Measurements from ENCODE around the gene VGLL4.

Gene VGLL4

DNA sequence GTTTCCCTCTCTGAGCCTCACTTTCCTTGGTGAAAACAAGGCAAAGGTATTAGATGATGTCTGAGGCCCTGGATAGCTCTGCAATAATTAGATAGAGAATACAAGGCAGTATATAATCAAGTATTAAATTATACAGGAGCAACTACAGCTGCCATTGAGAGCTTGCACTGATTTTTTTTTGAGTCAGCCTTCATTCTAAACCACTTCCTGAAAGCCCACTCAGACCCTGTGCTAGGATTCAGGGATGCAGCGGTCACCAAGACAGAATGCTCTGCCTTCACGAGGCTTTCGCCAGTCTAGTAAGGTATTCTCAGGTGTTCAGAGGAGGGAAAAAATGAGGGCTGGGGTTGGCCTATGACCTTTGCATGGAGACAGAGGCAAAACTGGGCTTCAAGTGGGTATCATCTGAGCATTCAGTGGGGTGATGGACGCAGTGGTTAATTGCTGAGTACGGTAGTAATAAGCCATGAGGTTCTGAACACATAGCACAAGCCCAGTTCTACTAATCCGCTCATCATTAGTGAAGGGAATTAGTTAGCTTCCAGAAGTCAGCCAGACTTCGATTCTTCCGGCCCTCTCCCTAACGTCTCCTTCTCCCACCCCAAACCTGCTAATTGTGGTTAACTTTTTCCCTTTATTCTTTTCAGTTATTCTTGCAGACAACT is 3.6 kb downstream of the VGLL4 start:
- TF ChIP-seq EZH2 (IDR thresholded peaks at IDR 0.05; ENCODE audit: borderline replicate concordance, low read depth, low read length, severe bottlenecking), result no peak
- TF ChIP-seq, protein P1, sequence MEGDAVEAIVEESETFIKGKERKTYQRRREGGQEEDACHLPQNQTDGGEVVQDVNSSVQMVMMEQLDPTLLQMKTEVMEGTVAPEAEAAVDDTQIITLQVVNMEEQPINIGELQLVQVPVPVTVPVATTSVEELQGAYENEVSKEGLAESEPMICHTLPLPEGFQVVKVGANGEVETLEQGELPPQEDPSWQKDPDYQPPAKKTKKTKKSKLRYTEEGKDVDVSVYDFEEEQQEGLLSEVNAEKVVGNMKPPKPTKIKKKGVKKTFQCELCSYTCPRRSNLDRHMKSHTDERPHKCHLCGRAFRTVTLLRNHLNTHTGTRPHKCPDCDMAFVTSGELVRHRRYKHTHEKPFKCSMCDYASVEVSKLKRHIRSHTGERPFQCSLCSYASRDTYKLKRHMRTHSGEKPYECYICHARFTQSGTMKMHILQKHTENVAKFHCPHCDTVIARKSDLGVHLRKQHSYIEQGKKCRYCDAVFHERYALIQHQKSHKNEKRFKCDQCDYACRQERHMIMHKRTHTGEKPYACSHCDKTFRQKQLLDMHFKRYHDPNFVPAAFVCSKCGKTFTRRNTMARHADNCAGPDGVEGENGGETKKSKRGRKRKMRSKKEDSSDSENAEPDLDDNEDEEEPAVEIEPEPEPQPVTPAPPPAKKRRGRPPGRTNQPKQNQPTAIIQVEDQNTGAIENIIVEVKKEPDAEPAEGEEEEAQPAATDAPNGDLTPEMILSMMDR (IDR thresholded peaks at IDR 0.05; ENCODE audit: borderline replicate concordance, extremely low read depth, low read length, poor library complexity, severe bottlenecking), result no peak
- H3K27me3 ChIP-seq (ENCODE audit: insufficient read depth, low read length, poor library complexity), result no peaks in the 10 kb centered on the region
- peaks cover 13% of the 10 kb centered on the region for H3K36me3 ChIP-seq (ENCODE audit: insufficient read depth, low read length)
- DNase-seq, result no peak
- peak overlapping the region; percentile 13; the same call in 1 of the 2 replicates for H3K27ac ChIP-seq (ENCODE audit: low read length)
- H3K9ac ChIP-seq (ENCODE audit: low read depth, low read length), result peak overlapping the region; percentile 93; the same call in 1 of the 2 replicates
- H3K4me2 ChIP-seq (ENCODE audit: insufficient read depth, low read length), result peak overlapping the region; percentile 76
- no peaks in the 10 kb centered on the region for H3K9me3 ChIP-seq (ENCODE audit: insufficient read depth, low read length, severe bottlenecking)
- peak overlapping the region in 1 of 2 experiments; percentile 95; a peak in 2 of 4 replicates for H3K4me3 ChIP-seq (ENCODE audit: low read depth in 1 of 2, low read length in 2 of 2)
- H3K79me2 ChIP-seq (ENCODE audit: insufficient read depth, low read length), result peaks cover 85% of the 10 kb centered on the region
- peaks cover 63% of the 10 kb centered on the region for H4K20me1 ChIP-seq (ENCODE audit: insufficient read depth, low read length)
- ATAC-seq (ENCODE audit: insufficient read depth, low read depth), result no peak
- H2AFZ ChIP-seq (ENCODE audit: low read depth, low read length), result no peak overlapping the region
- peaks cover 66% of the 10 kb centered on the region for H3K4me1 ChIP-seq (ENCODE audit: insufficient read depth, low read length)

DNA sequence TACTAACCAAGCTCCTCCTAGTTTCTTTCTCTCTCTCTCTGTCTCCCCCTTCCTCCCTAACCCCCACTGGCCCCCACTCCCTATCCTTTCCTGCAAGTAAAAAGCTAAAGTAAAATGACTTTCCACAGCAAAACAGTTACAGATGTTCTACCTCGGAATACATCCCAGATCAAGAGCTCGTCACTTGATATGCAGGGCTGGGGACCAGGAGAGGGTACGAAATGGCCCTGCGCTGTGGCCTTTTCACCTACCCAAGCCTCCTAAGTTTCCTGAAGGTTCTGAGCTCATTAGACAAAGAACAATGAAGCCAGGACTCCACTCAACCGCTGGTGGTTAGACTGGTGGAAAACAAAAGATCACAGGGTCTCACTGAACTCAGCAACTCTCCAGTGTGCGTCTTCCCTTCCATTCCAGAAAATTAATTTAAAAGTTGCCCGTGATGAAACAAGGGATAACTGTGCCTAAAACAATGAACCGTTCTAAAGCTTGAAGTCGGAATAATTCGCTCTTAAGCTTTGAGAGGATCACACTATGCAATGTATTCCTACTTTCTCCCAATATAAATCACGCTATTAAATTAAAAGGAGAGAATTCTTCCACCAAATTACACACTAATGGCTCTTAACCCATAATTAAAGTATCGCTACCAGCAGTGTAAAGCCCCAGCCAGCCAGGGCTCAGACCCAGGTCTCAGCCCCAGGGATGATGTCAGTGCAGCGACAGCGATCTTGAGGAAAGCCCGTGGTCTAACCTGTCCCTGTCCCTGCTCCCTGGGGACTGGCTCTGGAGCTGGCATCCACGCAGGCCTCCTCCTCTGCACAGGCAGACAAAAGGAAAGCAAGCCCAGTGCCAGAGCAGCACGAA is 5.0 kb downstream of the VGLL4 start:
- Histone ChIP-seq H4K20me1 (ENCODE audit: insufficient read depth, low read length) (peaks cover 77% of the 10 kb centered on the region), H3K79me2 (ENCODE audit: insufficient read depth, low read length) (peaks cover 100% of the 10 kb centered on the region), H3K9me3 (ENCODE audit: insufficient read depth, low read length, severe bottlenecking) (no peaks in the 10 kb centered on the region), H3K4me1 (ENCODE audit: insufficient read depth, low read length) (peaks cover 69% of the 10 kb centered on the region), H3K4me2 (ENCODE audit: insufficient read depth, low read length) (peak overlapping the region; percentile 76), H2AFZ (ENCODE audit: low read depth, low read length) (no peak overlapping the region), H3K4me3 (ENCODE audit: low read depth in 1 of 2, low read length in 2 of 2) (peak overlapping the region in 1 of 2 experiments; percentile 95; a peak in 2 of 4 replicates), H3K27me3 (ENCODE audit: insufficient read depth, low read length, poor library complexity) (no peaks in the 10 kb centered on the region), H3K9ac (ENCODE audit: low read depth, low read length) (peak overlapping the region; percentile 93), H3K36me3 (ENCODE audit: insufficient read depth, low read length) (peaks cover 13% of the 10 kb centered on the region), H3K27ac (ENCODE audit: low read length) (peak overlapping the region; percentile 50)
- DNase-seq (no peak), ATAC-seq (ENCODE audit: insufficient read depth, low read depth) (no peak)
- TF ChIP-seq EZH2 (IDR thresholded peaks at IDR 0.05; ENCODE audit: borderline replicate concordance, low read depth, low read length, severe bottlenecking), result no peak
- TF ChIP-seq, protein P1 (IDR thresholded peaks at IDR 0.05; ENCODE audit: borderline replicate concordance, extremely low read depth, low read length, poor library complexity, severe bottlenecking), result no peak

DNA sequence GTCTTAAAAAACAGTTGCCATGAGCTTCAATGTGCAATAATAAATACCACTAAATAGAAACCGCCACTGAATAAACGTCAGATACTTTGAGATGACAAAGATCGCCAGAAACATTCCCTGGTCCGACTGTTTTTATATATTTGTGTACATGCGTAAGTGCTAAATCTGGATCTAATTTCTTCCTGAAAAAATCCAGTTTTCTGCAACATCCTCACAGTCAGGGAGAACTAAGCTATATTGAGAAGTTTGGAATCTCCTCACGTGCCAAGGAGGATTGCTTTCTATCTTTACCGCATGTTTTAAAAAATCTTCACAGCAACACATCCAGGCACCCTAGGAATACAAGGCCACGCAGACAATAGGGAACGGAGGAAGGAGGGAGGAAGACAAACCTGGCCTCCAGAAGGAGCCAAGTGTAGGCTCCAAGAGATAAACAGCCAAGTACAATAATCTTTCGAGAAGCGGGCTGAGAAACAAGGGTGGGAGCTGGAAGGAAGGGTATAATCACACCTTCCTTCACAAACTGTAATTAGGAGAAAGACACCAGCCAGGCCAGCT is 5.7 kb downstream of the VGLL4 start:
- DNase-seq, result no peak
- H3K27ac ChIP-seq (ENCODE audit: low read length), result peak overlapping the region; percentile 9; the same call in 1 of the 2 replicates
- peaks cover 13% of the 10 kb centered on the region for H3K36me3 ChIP-seq (ENCODE audit: insufficient read depth, low read length)
- peak overlapping the region; percentile 76; the same call in 1 of the 2 replicates for H3K4me2 ChIP-seq (ENCODE audit: insufficient read depth, low read length)
- ATAC-seq (ENCODE audit: insufficient read depth, low read depth), result no peak
- peaks cover 84% of the 10 kb centered on the region for H4K20me1 ChIP-seq (ENCODE audit: insufficient read depth, low read length)
- TF ChIP-seq, protein P1 (IDR thresholded peaks at IDR 0.05; ENCODE audit: borderline replicate concordance, extremely low read depth, low read length, poor library complexity, severe bottlenecking), result no peak
- no peak for TF ChIP-seq EZH2 (IDR thresholded peaks at IDR 0.05; ENCODE audit: borderline replicate concordance, low read depth, low read length, severe bottlenecking)
- peaks cover 100% of the 10 kb centered on the region for H3K79me2 ChIP-seq (ENCODE audit: insufficient read depth, low read length)
- no peaks in the 10 kb centered on the region for H3K27me3 ChIP-seq (ENCODE audit: insufficient read depth, low read length, poor library complexity)
- H3K9ac ChIP-seq (ENCODE audit: low read depth, low read length), result peak overlapping the region; percentile 93
- H3K9me3 ChIP-seq (ENCODE audit: insufficient read depth, low read length, severe bottlenecking), result no peaks in the 10 kb centered on the region
- no peak overlapping the region for H2AFZ ChIP-seq (ENCODE audit: low read depth, low read length)
- peaks cover 69% of the 10 kb centered on the region for H3K4me1 ChIP-seq (ENCODE audit: insufficient read depth, low read length)
- H3K4me3 ChIP-seq (ENCODE audit: low read depth in 1 of 2, low read length in 2 of 2), result peak overlapping the region in 1 of 2 experiments; percentile 95; a peak in 2 of 4 replicates
